Stomach (tissue), 4 donors: ENCODE measurements around the gene ZBED4.

ENCODE experiments used
- POLR2AphosphoS5 ChIP-seq, 3 donors: sonication (generic); formaldehyde crosslinking; IDR thresholded peaks; one replicate each; pipeline ENCODE4 v1.6.1; 2016; ENCODE audit warnings: antibody characterized with exemption in 3 of 3
- TF ChIP-seq, protein P1 (sequence below), 7 experiments: fragments of 450-650 bp in 4 of 7; fragments of 200-600 bp in 3 of 7; sonication (generic) in 3 of 7; IDR thresholded peaks; one replicate each; pipeline ENCODE4 v1.5.1; 2016 to 2019; ENCODE audit warnings: antibody characterized with exemption in 7 of 7, control low read depth in 2 of 7, mild to moderate bottlenecking in 1 of 7

DNA sequence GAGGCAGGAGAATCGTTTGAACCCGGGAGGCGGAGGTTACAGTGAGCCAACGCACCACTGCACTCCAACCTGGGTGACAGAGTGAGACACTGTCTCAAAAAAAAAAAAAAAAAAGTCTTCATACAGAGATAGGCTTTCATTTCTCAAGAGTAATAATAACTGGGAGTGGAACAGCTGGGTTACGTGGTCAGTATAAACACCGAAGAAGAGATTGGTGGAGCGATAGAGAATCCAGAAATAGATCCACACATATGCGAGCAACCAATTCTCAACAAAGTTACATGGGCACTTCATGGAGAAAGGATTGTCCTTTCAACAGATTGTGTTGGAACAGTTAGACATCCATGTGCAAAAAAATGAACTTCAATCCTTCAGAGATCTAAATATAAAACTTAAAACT lies 24.6 kb downstream of the ZBED4 start:
- TF ChIP-seq, protein P1, sequence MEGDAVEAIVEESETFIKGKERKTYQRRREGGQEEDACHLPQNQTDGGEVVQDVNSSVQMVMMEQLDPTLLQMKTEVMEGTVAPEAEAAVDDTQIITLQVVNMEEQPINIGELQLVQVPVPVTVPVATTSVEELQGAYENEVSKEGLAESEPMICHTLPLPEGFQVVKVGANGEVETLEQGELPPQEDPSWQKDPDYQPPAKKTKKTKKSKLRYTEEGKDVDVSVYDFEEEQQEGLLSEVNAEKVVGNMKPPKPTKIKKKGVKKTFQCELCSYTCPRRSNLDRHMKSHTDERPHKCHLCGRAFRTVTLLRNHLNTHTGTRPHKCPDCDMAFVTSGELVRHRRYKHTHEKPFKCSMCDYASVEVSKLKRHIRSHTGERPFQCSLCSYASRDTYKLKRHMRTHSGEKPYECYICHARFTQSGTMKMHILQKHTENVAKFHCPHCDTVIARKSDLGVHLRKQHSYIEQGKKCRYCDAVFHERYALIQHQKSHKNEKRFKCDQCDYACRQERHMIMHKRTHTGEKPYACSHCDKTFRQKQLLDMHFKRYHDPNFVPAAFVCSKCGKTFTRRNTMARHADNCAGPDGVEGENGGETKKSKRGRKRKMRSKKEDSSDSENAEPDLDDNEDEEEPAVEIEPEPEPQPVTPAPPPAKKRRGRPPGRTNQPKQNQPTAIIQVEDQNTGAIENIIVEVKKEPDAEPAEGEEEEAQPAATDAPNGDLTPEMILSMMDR (IDR thresholded peaks at IDR 0.05) = no peak
- TF ChIP-seq POLR2AphosphoS5 (IDR thresholded peaks at IDR 0.05) = no peak
